ENCODE measurements around the gene TRIM33.

TRIM33 gene

DNA sequence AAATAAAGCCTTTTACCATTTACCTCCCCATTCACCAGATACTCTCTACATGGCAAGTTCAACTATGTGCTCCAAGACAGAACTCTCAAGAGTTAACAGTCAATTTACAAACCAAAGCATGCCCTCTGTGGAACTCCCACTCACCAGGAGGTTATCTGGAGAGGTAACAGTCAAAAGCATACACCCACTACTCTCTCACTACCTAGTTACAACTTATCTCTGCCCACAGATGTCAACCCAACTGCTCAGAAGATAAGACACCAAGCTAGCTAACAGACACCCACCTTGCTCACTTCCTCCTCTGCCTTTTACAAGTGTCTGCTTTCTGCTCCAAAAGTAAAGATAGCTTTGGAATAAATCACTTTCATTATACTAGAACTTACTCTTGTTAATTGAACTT, 131.0 kb downstream of the TRIM33 start:
- no peak overlapping the region for H3K27ac ChIP-seq (ENCODE audit: low read depth, low read length)
- H2AK5ac ChIP-seq (ENCODE audit: low read length): no peak overlapping the region
- H3K36me3 ChIP-seq (ENCODE audit: control insufficient read depth in 1 of 2, insufficient read depth in 2 of 2, low read length in 2 of 2): no peaks in the 10 kb centered on the region
- H3K9ac ChIP-seq (ENCODE audit: low read length): no peak overlapping the region
- H3K79me2 ChIP-seq (ENCODE audit: control insufficient read depth, insufficient read depth, low read length, poor library complexity): no peaks in the 10 kb centered on the region
- no peak overlapping the region for H4K8ac ChIP-seq (ENCODE audit: low read depth, low read length)
- no peak overlapping the region for H3K4me3 ChIP-seq (ENCODE audit: low read depth, low read length)
- H3K9me3 ChIP-seq (ENCODE audit: insufficient read depth, low read depth, low read length): peaks cover 3% of the 10 kb centered on the region
- no peak overlapping the region for H3K4me2 ChIP-seq (ENCODE audit: low read length)
- no peaks in the 10 kb centered on the region for H3K4me1 ChIP-seq (ENCODE audit: control insufficient read depth in 1 of 2, insufficient read depth in 2 of 2, low read length in 2 of 2)
- no peak overlapping the region for H3K4ac ChIP-seq (ENCODE audit: low read depth, low read length)
- no peak overlapping the region for H2BK5ac ChIP-seq (ENCODE audit: low read depth, low read length, poor library complexity)
- H4K12ac ChIP-seq (ENCODE audit: low read depth, low read length): no peak overlapping the region
- no peaks in the 10 kb centered on the region for H3K27me3 ChIP-seq (ENCODE audit: insufficient read depth, low read length)
- H3K23ac ChIP-seq (ENCODE audit: low read length): no peak overlapping the region
- no peak overlapping the region for H4K91ac ChIP-seq (ENCODE audit: low read depth, low read length)
- H2AFZ ChIP-seq (ENCODE audit: insufficient read depth, low read length, poor library complexity): no peak overlapping the region
- no peaks in the 10 kb centered on the region for H3K79me1 ChIP-seq (ENCODE audit: low read length)
- DNase-seq: no peak
- H3K18ac ChIP-seq (ENCODE audit: low read length): no peak overlapping the region
- H2BK120ac ChIP-seq (ENCODE audit: insufficient read depth, low read length, poor library complexity): no peak overlapping the region
- H3K14ac ChIP-seq (ENCODE audit: low read length): no peak overlapping the region
- H2BK12ac ChIP-seq (ENCODE audit: low read length): no peak overlapping the region

DNA sequence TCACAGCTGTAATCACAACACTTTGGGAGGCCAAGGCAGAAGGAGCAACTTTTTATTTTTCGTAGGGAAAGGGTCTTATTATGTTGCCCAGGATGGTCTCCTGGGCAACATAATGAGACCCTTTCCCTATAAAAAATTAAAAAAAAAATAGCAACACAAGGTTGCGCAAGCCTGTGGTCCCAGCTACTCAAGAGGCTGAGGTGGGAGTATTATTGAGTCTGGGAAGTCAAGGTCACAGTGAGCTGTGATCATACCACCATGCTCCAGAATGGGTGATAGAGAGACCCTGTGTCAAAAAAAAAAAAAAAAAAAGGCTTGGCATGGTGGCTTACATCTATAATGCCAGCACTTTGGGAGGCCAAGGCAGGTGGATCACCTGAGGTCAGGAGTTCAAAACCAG, 131.6 kb downstream of the TRIM33 start:
- H3K4me2 ChIP-seq (ENCODE audit: low read length): no peak overlapping the region
- DNase-seq: no peak
- H3K27me3 ChIP-seq (ENCODE audit: insufficient read depth, low read length): no peaks in the 10 kb centered on the region
- no CpG with 5 or more reads among the region's 2 CpGs for WGBS (ENCODE audit: extremely low coverage, insufficient coverage, insufficient read length)
- no peak overlapping the region for H4K91ac ChIP-seq (ENCODE audit: low read depth, low read length)
- H3K14ac ChIP-seq (ENCODE audit: low read length): no peak overlapping the region
- no peak overlapping the region for H4K12ac ChIP-seq (ENCODE audit: low read depth, low read length)
- no peak overlapping the region for H2BK12ac ChIP-seq (ENCODE audit: low read length)
- no peak overlapping the region for H3K18ac ChIP-seq (ENCODE audit: low read length)
- no peak overlapping the region for H3K9ac ChIP-seq (ENCODE audit: low read length)
- no peak overlapping the region for H3K4ac ChIP-seq (ENCODE audit: low read depth, low read length)
- H3K79me2 ChIP-seq (ENCODE audit: control insufficient read depth, insufficient read depth, low read length, poor library complexity): no peaks in the 10 kb centered on the region
- H2AFZ ChIP-seq (ENCODE audit: insufficient read depth, low read length, poor library complexity): no peak overlapping the region
- H3K79me1 ChIP-seq (ENCODE audit: low read length): no peaks in the 10 kb centered on the region
- no peak overlapping the region for H3K4me3 ChIP-seq (ENCODE audit: low read depth, low read length)
- no peak overlapping the region for H2AK5ac ChIP-seq (ENCODE audit: low read length)
- H3K36me3 ChIP-seq (ENCODE audit: control insufficient read depth in 1 of 2, insufficient read depth in 2 of 2, low read length in 2 of 2): no peaks in the 10 kb centered on the region
- no peak overlapping the region for H4K8ac ChIP-seq (ENCODE audit: low read depth, low read length)
- H2BK5ac ChIP-seq (ENCODE audit: low read depth, low read length, poor library complexity): no peak overlapping the region
- H3K9me3 ChIP-seq (ENCODE audit: insufficient read depth, low read depth, low read length): peaks cover 3% of the 10 kb centered on the region
- no peak overlapping the region for H3K27ac ChIP-seq (ENCODE audit: low read depth, low read length)
- no peaks in the 10 kb centered on the region for H3K4me1 ChIP-seq (ENCODE audit: control insufficient read depth in 1 of 2, insufficient read depth in 2 of 2, low read length in 2 of 2)
- no peak overlapping the region for H3K23ac ChIP-seq (ENCODE audit: low read length)
- no peak overlapping the region for H2BK120ac ChIP-seq (ENCODE audit: insufficient read depth, low read length, poor library complexity)

DNA sequence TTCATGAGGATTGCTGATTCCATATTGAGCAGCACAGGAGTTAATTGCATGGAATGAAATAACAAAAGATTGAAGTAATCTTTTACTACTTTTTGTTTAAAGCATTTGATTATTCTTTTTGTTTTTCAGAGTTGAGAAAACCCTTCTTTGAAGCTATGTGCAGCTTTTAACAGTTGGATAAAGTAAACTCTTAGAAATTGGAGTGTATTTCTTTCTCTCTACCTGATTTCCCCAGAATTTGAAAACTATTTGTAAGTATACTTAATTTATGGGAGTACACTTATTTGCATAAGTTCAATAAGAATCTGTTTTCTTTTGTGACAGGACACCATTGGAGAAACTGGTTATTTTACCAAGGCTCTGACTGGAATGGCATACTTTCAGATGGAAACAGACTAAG, 133.6 kb downstream of the TRIM33 start:
- Histone ChIP-seq H2BK12ac (ENCODE audit: low read length) (no peak overlapping the region), H3K79me1 (ENCODE audit: low read length) (no peaks in the 10 kb centered on the region), H3K27ac (ENCODE audit: low read depth, low read length) (no peak overlapping the region), H3K79me2 (ENCODE audit: control insufficient read depth, insufficient read depth, low read length, poor library complexity) (no peaks in the 10 kb centered on the region), H3K4me3 (ENCODE audit: low read depth, low read length) (no peak overlapping the region), H3K27me3 (ENCODE audit: insufficient read depth, low read length) (no peaks in the 10 kb centered on the region), H2BK5ac (ENCODE audit: low read depth, low read length, poor library complexity) (no peak overlapping the region), H3K9me3 (ENCODE audit: insufficient read depth, low read depth, low read length) (peaks cover 5% of the 10 kb centered on the region), H4K12ac (ENCODE audit: low read depth, low read length) (no peak overlapping the region), H2BK120ac (ENCODE audit: insufficient read depth, low read length, poor library complexity) (no peak overlapping the region), H3K23ac (ENCODE audit: low read length) (no peak overlapping the region), H3K4me2 (ENCODE audit: low read length) (no peak overlapping the region), H3K14ac (ENCODE audit: low read length) (no peak overlapping the region), H2AFZ (ENCODE audit: insufficient read depth, low read length, poor library complexity) (no peak overlapping the region), H3K18ac (ENCODE audit: low read length) (no peak overlapping the region), H4K8ac (ENCODE audit: low read depth, low read length) (no peak overlapping the region), H2AK5ac (ENCODE audit: low read length) (no peak overlapping the region), H3K4me1 (ENCODE audit: control insufficient read depth in 1 of 2, insufficient read depth in 2 of 2, low read length in 2 of 2) (no peaks in the 10 kb centered on the region), H3K9ac (ENCODE audit: low read length) (no peak overlapping the region), H3K4ac (ENCODE audit: low read depth, low read length) (no peak overlapping the region), H3K36me3 (ENCODE audit: control insufficient read depth in 1 of 2, insufficient read depth in 2 of 2, low read length in 2 of 2) (no peaks in the 10 kb centered on the region), H4K91ac (ENCODE audit: low read depth, low read length) (no peak overlapping the region)
- DNase-seq: no peak

DNA sequence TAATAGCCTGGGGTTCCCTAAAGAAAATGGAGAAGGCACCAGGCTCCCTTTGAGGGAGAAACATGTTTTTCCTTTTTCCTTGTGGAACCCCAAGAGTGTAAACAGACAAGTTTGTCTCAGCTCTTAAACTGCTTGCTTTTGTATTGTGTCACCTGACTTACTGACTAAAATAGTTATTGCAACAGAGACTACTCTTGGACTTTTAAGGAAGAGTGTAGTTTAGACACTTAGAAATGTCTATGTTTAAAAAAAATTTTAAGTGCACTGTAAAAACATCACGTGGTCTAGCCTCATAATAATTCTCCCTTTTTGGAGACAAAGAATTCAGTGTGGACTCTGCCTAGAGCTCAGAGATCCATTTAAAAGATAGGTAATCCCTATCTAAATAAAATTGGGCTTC, 141.1 kb downstream of the TRIM33 start:
- Histone ChIP-seq H3K79me2 (ENCODE audit: control insufficient read depth, insufficient read depth, low read length, poor library complexity) (no peaks in the 10 kb centered on the region), H3K4me3 (ENCODE audit: low read depth, low read length) (no peak overlapping the region), H3K4me2 (ENCODE audit: low read length) (no peak overlapping the region), H3K36me3 (ENCODE audit: control insufficient read depth in 1 of 2, insufficient read depth in 2 of 2, low read length in 2 of 2) (no peaks in the 10 kb centered on the region), H4K8ac (ENCODE audit: low read depth, low read length) (no peak overlapping the region), H4K91ac (ENCODE audit: low read depth, low read length) (no peak overlapping the region), H3K23ac (ENCODE audit: low read length) (no peak overlapping the region), H3K79me1 (ENCODE audit: low read length) (no peaks in the 10 kb centered on the region), H2AK5ac (ENCODE audit: low read length) (no peak overlapping the region), H3K9me3 (ENCODE audit: insufficient read depth, low read depth, low read length) (peaks cover 2% of the 10 kb centered on the region), H3K18ac (ENCODE audit: low read length) (no peak overlapping the region), H3K27me3 (ENCODE audit: insufficient read depth, low read length) (no peaks in the 10 kb centered on the region), H4K12ac (ENCODE audit: low read depth, low read length) (no peak overlapping the region), H3K9ac (ENCODE audit: low read length) (no peak overlapping the region), H3K4ac (ENCODE audit: low read depth, low read length) (no peak overlapping the region), H2BK120ac (ENCODE audit: insufficient read depth, low read length, poor library complexity) (no peak overlapping the region), H3K4me1 (ENCODE audit: control insufficient read depth in 1 of 2, insufficient read depth in 2 of 2, low read length in 2 of 2) (no peaks in the 10 kb centered on the region), H3K27ac (ENCODE audit: low read depth, low read length) (no peak overlapping the region), H2AFZ (ENCODE audit: insufficient read depth, low read length, poor library complexity) (no peak overlapping the region), H3K14ac (ENCODE audit: low read length) (no peak overlapping the region), H2BK12ac (ENCODE audit: low read length) (no peak overlapping the region), H2BK5ac (ENCODE audit: low read depth, low read length, poor library complexity) (no peak overlapping the region)
- DNase-seq: no peak
- no CpG with 5 or more reads among the region's 1 CpG for WGBS (ENCODE audit: extremely low coverage, insufficient coverage, insufficient read length)
